K562 (cell line): ENCODE results near the gene SMC6. TPM values are rescaled to one million over a fixed set of nuclear protein-coding genes. Genes with fewer than 3 reads are reported as not detected.

Source experiments
- ATAC-seq: fragments of 200-7000 bp; cut with Tn5 transposase; 3 replicates; pipeline ENCODE4 v1.9.1; 2020; ENCODE audit warnings: moderate library complexity
- BruUV-seq: library from RNA; stranded (reverse); fragments of 400-500 nt; replicated peaks from 2 replicates; lab custom pipeline; 2021; lab: Mats Ljungman, UMichigan
- CTCF ChIA-PET: fragments of 300-600 bp; formaldehyde crosslinking; extraction: SDS; loops from one replicate; lab custom pipeline; 2021; ENCODE audit warnings: low intra/inter-chr PET ratio; lab: Yijun Ruan, JAX
- POLR2A ChIA-PET: fragments of 300-600, 350-650 bp; sonication (Branson Sonifier 250); formaldehyde crosslinking; extraction: SDS; loops from one replicate; lab custom pipeline; 2021; ENCODE audit warnings: antibody characterized with exemption, inconsistent platforms; lab: Yijun Ruan, JAX
- DNase-seq, 4 experiments: peaks; one replicate each; pipeline versions ENCODE4 v3.0.0 to v3.0.0-alpha.2; 2011 to 2018; ENCODE audit warnings: low spot score in 3 of 4, mixed read lengths in 3 of 4; ENCODE audit errors: extremely low read depth in 1 of 4
- FAIRE-seq: peaks from 2 replicates; lab custom pipeline; 2011; peaks lifted over from hg19 to GRCh38; lab: Jason Lieb, UNC
- H2AFZ ChIP-seq: 2 replicates; pipeline ENCODE4 v1.6.0; 2011; ENCODE audit warnings: low read depth, low read length, control low read depth, inconsistent platforms
- H3K27ac ChIP-seq: fragments of 200-600 bp; 3 replicates; pipeline ENCODE4 v1.8.0; 2011; ENCODE audit warnings: low read depth, mild to moderate bottlenecking, control low read depth, inconsistent platforms, low read length, moderate library complexity, mixed read lengths; ENCODE audit errors: extremely low read depth
- H3K27me3 ChIP-seq, 2 experiments: fragments of 300-600 bp in 1 of 2; 2 replicates in 1 of 2; 3 replicates in 1 of 2; pipeline versions ENCODE4 v1.6.0 to v1.8.0; 2011; ENCODE audit warnings: inconsistent platforms in 2 of 2, low read length in 2 of 2, mild to moderate bottlenecking in 1 of 2, mixed read lengths in 1 of 2, moderate library complexity in 1 of 2; ENCODE audit not compliant: control insufficient read depth in 2 of 2, insufficient read depth in 2 of 2
- H3K36me3 ChIP-seq: fragments of 300-600 bp; 3 replicates; pipeline ENCODE4 v1.8.0; 2011; ENCODE audit warnings: mild to moderate bottlenecking, low read length, inconsistent platforms; ENCODE audit not compliant: control insufficient read depth, insufficient read depth
- H3K4me1 ChIP-seq, 2 experiments: fragments of 200-600 bp in 1 of 2; replicated peaks in 1 of 2; 2 replicates in 1 of 2; 3 replicates in 1 of 2; pipeline versions ENCODE4 v1.5.1 to v1.8.0; 2011; ENCODE audit warnings: inconsistent platforms in 2 of 2, low read length in 2 of 2, mild to moderate bottlenecking in 1 of 2, mixed read lengths in 1 of 2, moderate library complexity in 1 of 2; ENCODE audit not compliant: control insufficient read depth in 2 of 2, insufficient read depth in 2 of 2
- H3K4me2 ChIP-seq: 2 replicates; pipeline ENCODE4 v1.6.1; 2011; ENCODE audit warnings: low read length, control low read depth, inconsistent platforms, mixed read lengths; ENCODE audit not compliant: insufficient read depth
- H3K4me3 ChIP-seq: fragments of 200-600 bp; sonication (generic), shearing (Covaris generic); 2 replicates; pipeline ENCODE4 v1.5.1; 2016; ENCODE audit warnings: control low read depth, inconsistent platforms
- H3K79me2 ChIP-seq: fragments of 200-600 bp; 3 replicates; pipeline ENCODE4 v1.8.0; 2011; ENCODE audit warnings: low read length, inconsistent platforms; ENCODE audit not compliant: control insufficient read depth, insufficient read depth
- H3K9ac ChIP-seq, 2 experiments: 2 replicates each; pipeline versions ENCODE4 v1.6.0 to v1.6.1; 2011; ENCODE audit warnings: low read depth in 2 of 2, low read length in 2 of 2, control low read depth in 1 of 2, inconsistent platforms in 1 of 2, mild to moderate bottlenecking in 1 of 2, mixed read lengths in 1 of 2; ENCODE audit not compliant: insufficient read depth in 1 of 2
- H3K9me1 ChIP-seq: one replicate; pipeline ENCODE4 v1.6.0; 2011; ENCODE audit warnings: inconsistent platforms, mild to moderate bottlenecking, low read length, moderate library complexity; ENCODE audit not compliant: control insufficient read depth, insufficient read depth
- H3K9me3 ChIP-seq: replicated peaks from 2 replicates; pipeline ENCODE4 v1.5.1; 2011; ENCODE audit warnings: low read depth, low read length, inconsistent platforms; ENCODE audit not compliant: control insufficient read depth, insufficient read depth
- H4K20me1 ChIP-seq: replicated peaks from 2 replicates; pipeline ENCODE4 v1.6.1; 2011; ENCODE audit warnings: low read length, inconsistent platforms, mixed read lengths; ENCODE audit not compliant: control insufficient read depth, insufficient read depth
- CBFA2T3 ChIP-seq: fragments of 450-650 bp; IDR thresholded peaks from 2 replicates; pipeline ENCODE4 v1.6.1; 2017
- CBX2 ChIP-seq: fragments of 200-600 bp; sonication (generic); IDR thresholded peaks from one replicate; pipeline ENCODE4 v1.6.1; 2012; ENCODE audit warnings: mild to moderate bottlenecking, low read length, inconsistent platforms; ENCODE audit not compliant: insufficient read depth, poor library complexity, severe bottlenecking
- CXXC5 ChIP-seq: fragments of 250-450 bp; sonication (Bioruptor Pico); IDR thresholded peaks from 2 replicates; pipeline ENCODE4 v1.8.0; 2022; ENCODE audit warnings: inconsistent platforms, mild to moderate bottlenecking, moderate library complexity
- NFE2 ChIP-seq: IDR thresholded peaks from 2 replicates; pipeline ENCODE4 v1.6.1; 2014; ENCODE audit warnings: antibody characterized with exemption, low read depth
- NR2F6 ChIP-seq: fragments of 450-650 bp; formaldehyde crosslinking; IDR thresholded peaks from 2 replicates; pipeline ENCODE4 v1.4.0; 2020; ENCODE audit warnings: mild to moderate bottlenecking
- PHB ChIP-seq: fragments of 250-450 bp; sonication (Bioruptor Pico); IDR thresholded peaks from 2 replicates; pipeline ENCODE4 v1.5.0; 2021
- PRMT5 ChIP-seq: sonication (generic); formaldehyde crosslinking; IDR thresholded peaks from 2 replicates; pipeline ENCODE4 v1.5.0; 2020; ENCODE audit warnings: missing genetic modification reagents
- PTRF ChIP-seq: fragments of 450-650 bp; IDR thresholded peaks from 2 replicates; pipeline ENCODE4 v1.6.1; 2016; ENCODE audit warnings: mild to moderate bottlenecking, missing genetic modification characterization, missing compliant biosample characterization
- THRAP3 ChIP-seq: fragments of 450-650 bp; IDR thresholded peaks from 2 replicates; pipeline ENCODE4 v1.6.1; 2016; ENCODE audit warnings: mild to moderate bottlenecking, inconsistent platforms, borderline replicate concordance
- ZNF561 ChIP-seq: fragments of 450-650 bp; formaldehyde crosslinking; conservative IDR thresholded peaks from 2 replicates; pipeline ENCODE4 v1.4.0; 2020; ENCODE audit warnings: mild to moderate bottlenecking, moderate library complexity
- ZNF655 ChIP-seq: fragments of 250-450 bp; sonication (Bioruptor Pico); IDR thresholded peaks from 2 replicates; pipeline ENCODE4 v1.5.0; 2021
- ZNF77 ChIP-seq: fragments of 250-450 bp; sonication (Bioruptor Pico); IDR thresholded peaks from 2 replicates; pipeline ENCODE4 v1.5.0; 2020
- WGBS: fragments of 100-300 bp; shearing (Covaris generic); methylation state at CpG from one replicate; pipeline ENCODE4 v1.1.6; 2016; ENCODE audit warnings: low coverage, mixed read lengths; ENCODE audit not compliant: insufficient coverage; ENCODE audit errors: missing lambda C conversion rate; 5-methylcytosine and 5-hydroxymethylcytosine counted together
- in situ Hi-C: fragments of 300-500 bp; cut with MboI; formaldehyde crosslinking; loops from 4 replicates; pipeline ENCODE4 v1.15.0; 2018; ENCODE audit warnings: inconsistent platforms, mixed read lengths
- intact Hi-C: fragments of 100-400 bp; cut with micrococcal nuclease; formaldehyde crosslinking; loops from 2 replicates; pipeline ENCODE4 v1.14.2; 2022
- polyA plus RNA-seq, 8 experiments: library from polyadenylated mRNA; depleted of rRNA in 4 of 8; stranded (reverse) in 5 of 8; unstranded in 3 of 8; fragments of >200 nt; fragmentation: Nextera tagmentation in 2 of 8; fragmentation: Illumina TruSeq in 1 of 8; extraction: Ambion mirVana in 2 of 8; extraction: Trizol in 1 of 8; gene quantifications; 2 replicates each; pipeline versions ENCODE4 v1.2.1 to v1.2.3, GENCODE V29; 2011 to 2014; ENCODE audit warnings: inconsistent platforms in 1 of 8, missing spikeins in 1 of 8
- total RNA-seq, 7 experiments: library from RNA; depleted of rRNA in 6 of 7; stranded (reverse); fragments of >200 nt in 6 of 7; fragmentation: Illumina TruSeq in 2 of 7; extraction: Trizol in 2 of 7; gene quantifications; 2 replicates each; pipeline versions ENCODE4 v1.2.1 to v1.2.3, GENCODE V29; 2011 to 2021; ENCODE audit warnings: low replicate concordance in 1 of 7

SMC6 gene
- total and polyA plus RNA-seq, 9 of the 15 experiments (the other 6 are each of a cell fraction or from before 2014, with no cell fraction given) = 14.2 to 75.9 (median 47.7) TPM

GRCh38 chr2:17709897-17710296 lies 43.7 kb downstream of the SMC6 start:
- H3K4me3 ChIP-seq = no peak overlapping the region
- 0 out of 2 replicates have a peak, but pooled peaks cover 6% of the 10 kb centered on the region for H4K20me1 ChIP-seq
- H2AFZ ChIP-seq = no peak overlapping the region
- no TSS peak for BruUV-seq
- in situ Hi-C loops = no loop called here
- peak overlapping the region; percentile 38; the same call in 1 of the 3 replicates for H3K27ac ChIP-seq
- TF ChIP-seq CBX2 = no peak
- TF ChIP-seq PHB (CRISPR knock-in tag) = no peak
- TF ChIP-seq CBFA2T3 = peak; percentile 12; the same call in 1 of the 2 replicates
- TF ChIP-seq ZNF561 (CRISPR knock-in tag) = no peak
- TF ChIP-seq ZNF655 = no peak
- no peak for TF ChIP-seq ZNF77 (CRISPR knock-in tag)
- no peak for TF ChIP-seq NR2F6 (CRISPR knock-in tag)
- TF ChIP-seq CXXC5 (CRISPR knock-in tag) = no peak
- no peak for TF ChIP-seq PTRF (tag)
- no peak for TF ChIP-seq THRAP3
- TF ChIP-seq PRMT5 (CRISPR knock-in tag) = no peak
- TF ChIP-seq NFE2 = peak; percentile 63; the same call in 1 of the 2 replicates
- H3K9me3 ChIP-seq = no peaks in the 10 kb centered on the region
- DNase-seq (peak in 2 of 4 experiments; percentile 11 to 31), ATAC-seq (peak; percentile 60), FAIRE-seq (peak; percentile 37)
- peaks cover 2% of the 10 kb centered on the region for H3K9me1 ChIP-seq
- ChIA-PET POLR2A (no interaction called here), CTCF (no interaction called here)
- no peaks in the 10 kb centered on the region; the same call in 2 of the 3 replicates for H3K79me2 ChIP-seq
- no peaks in the 10 kb centered on the region for H3K27me3 ChIP-seq
- peak overlapping the region; percentile 10; the same call in 1 of the 2 replicates for H3K4me2 ChIP-seq
- 62% methylated on average over 2 of the region's 2 CpGs for WGBS
- no peak overlapping the region; a peak in 1 of 4 replicates for H3K9ac ChIP-seq
- H3K4me1 ChIP-seq = peaks cover 10 to 22% of the 10 kb centered on the region in 2 experiments
- peaks cover 90% of the 10 kb centered on the region for H3K36me3 ChIP-seq
- intact Hi-C loops = no loop called here
